Stimulated activated CD8-positive, alpha-beta memory T cell treated with anti-CD3 and anti-CD28 coated beads, Interleukin-4, amount 100 ng/mL, for 1 hour (primary cell): ENCODE results near the gene BAK1.

Experiments
- DNase-seq, 2 donors: peaks; one replicate each; pipeline ENCODE4 v3.0.0-alpha.2; 2020; ENCODE audit warnings: low read depth in 2 of 2, low spot score in 1 of 2

The BAK1 gene

DNA sequence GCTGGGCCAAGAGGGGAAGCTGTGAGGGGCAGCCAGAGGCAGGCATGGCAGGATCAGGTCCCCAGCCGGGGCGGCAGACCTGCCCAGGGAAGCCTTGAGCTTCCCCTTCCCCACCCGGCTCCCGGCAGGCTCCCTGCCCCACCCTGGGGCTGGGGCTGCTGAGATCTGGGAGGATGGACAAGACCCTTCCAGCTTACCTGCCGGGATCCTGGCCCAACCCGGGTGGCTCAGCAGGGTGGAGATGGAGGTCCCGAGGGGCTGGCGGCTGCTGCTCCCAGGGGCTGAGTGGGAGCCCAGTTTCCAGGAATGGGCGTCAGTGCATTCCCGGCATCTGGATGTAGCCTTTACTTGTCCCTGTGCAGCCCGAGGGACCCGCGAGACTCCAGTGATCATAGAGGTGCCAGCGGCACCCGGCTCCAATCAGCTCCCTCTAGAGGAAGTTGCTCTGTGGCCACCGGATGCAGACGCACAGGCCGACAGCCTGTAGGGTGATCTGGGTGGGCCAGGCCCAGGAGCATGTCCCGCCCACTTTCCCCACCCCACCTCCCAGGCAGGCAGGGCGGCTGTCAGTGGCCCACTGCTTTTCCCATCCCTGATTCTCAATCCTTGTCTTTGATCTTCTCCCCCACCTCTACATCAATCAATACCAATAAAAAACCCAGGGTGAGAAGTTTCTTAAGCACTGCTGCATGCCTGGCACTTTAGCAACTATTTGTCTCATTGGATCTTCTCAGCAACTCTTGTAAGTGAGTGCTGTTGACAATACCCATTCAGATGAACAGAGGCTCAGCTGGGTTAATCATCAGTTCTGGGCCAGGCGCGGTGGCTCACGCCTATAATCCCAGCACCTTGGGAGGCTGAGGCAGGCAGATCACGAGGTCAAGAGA is at the start of gene BAK1:
BAK1 (minus strand) TSS at position 449 of the 887 bp plus-strand sequence. CDS start 2,672 bp downstream, outside the sequence.
- peak; percentile 37 to 67 for DNase-seq

DNA sequence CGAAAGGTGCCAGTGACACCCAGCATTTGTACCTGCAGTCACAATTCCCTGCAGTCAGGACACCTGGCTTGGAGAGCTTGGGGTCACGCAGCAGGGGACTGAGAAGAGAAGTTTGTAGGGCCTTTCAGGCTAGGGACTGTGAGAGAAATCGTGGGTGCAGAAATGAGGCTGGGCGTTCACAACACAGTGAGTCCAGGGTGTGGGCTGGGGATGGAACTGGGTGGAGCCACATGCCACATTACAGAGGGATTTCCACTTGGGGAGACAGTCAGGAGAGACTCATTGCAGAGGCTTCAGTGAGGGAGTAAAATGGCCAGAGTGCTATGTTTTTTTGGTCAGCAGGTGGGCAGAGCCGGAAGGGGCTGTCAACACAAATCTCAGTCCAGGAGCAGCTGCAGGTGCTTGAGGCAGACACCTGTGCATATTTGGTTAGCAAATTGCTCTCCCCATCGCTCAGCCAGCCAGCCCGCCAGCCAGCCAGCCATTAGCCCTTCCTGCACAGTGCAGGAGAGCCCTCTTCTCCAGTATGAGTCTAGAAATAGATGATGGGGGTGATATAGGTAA is 48.4 kb upstream of the BAK1 start:
- no peak for DNase-seq

DNA sequence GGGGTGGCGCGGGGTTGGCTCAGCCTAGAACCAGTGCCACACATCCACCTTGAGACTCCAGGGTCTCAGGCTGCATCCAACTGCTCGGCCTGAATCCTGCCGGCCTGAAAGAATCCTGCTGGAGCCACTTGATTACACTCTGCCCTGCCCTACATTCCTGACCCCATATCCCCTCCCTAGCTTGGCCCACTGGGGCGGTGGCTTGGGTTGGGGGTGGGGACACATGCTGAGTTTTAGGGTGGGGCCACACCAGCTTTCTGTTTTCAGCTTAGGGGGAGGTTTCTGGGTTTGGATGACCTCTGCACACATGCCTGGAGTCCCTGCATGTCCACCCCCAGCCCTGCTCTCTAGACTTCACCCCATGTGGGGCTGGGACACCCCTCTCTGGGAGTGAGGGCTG is 47.8 kb upstream of the BAK1 start:
- DNase-seq: no peak

DNA sequence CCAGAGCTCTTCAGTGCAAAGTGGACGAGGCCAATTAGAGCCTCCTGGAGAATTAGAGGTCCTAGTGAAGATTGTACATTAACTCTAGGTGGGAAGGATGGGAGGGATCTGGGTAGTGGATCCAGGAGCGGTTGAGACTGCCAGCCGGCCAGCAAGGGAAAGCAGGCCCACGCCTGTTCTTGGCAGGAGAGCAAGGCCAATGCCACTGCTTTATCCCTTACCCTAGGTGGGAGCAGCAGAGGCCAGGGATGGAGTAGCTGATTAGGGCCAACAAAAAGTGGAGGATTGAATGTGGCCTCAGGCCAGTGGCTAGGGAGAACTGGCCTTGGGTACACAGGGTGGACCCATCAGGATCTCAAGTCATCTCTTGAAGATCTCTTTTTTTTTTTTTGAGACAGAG is 44.8 kb upstream of the BAK1 start:
- DNase-seq: no peak

DNA sequence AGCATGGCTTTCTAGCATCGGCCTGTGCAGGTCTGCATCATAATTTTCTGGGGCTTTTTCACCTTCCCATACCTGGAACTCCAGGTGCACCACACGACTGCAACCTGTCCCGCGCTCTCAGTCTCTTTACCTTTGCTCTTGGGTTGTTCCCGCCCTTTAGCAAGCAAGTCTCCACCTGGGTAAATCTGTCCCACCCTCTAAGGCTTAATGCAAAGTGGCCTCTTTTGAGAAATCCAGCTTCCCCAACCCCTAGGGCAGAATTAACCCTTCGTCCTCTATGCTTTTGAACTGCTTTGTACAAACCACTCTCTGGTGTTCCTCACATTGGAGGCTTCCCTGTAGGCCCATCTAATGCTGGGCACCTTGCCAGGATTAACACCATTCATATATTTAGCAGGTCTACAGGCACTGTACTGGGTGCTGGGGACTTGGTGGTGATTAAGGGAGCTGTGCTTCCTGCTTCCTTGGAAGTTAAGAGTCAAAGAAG is 43.9 kb upstream of the BAK1 start:
- no peak for DNase-seq

DNA sequence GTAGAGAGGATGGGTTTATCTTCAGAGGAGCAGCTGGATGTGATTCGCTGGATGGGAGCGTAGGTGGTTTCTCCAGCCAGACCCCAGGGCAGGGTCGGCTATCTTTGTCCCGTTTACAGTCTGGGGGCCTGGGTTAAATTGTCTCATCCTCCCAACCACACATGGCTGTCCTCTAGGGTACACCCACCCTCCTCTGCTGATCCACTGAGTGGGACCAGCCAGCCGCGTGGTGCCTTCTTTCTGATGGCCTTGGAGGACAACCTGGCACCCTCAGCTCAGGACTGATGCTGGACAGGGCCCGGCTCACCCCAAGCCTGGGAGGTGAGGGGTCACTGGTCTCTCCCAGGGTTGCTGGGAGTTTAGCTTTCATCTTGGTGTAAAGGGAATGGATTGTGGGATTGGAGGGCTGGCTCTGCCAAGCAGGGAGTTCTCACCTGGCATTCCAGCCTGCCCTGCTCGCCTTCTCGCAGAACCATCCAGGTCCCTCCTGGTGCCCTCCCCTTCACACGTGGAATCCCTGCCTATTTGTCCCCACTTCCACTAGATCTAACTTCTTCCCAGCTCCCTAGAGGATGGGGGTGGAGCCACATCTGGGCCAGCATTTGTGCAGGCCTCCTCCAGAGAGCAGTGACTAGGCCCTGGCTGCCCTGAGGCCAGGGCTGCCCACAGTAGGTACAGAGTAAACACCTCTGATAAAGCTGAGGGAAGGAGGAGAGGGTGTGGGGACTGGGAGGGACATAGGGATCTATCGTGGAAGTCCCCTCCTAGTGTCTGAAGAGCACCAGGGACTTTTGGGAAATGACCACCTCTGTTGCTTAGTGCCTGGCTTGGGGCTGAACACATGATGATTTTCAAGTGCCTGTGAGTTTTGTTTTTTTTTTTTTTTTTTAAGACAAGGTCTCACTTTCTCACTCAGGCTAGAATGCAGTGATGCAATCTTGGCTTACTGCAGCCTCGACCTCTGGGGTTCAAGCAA is 42.7 kb upstream of the BAK1 start:
- no peak for DNase-seq

DNA sequence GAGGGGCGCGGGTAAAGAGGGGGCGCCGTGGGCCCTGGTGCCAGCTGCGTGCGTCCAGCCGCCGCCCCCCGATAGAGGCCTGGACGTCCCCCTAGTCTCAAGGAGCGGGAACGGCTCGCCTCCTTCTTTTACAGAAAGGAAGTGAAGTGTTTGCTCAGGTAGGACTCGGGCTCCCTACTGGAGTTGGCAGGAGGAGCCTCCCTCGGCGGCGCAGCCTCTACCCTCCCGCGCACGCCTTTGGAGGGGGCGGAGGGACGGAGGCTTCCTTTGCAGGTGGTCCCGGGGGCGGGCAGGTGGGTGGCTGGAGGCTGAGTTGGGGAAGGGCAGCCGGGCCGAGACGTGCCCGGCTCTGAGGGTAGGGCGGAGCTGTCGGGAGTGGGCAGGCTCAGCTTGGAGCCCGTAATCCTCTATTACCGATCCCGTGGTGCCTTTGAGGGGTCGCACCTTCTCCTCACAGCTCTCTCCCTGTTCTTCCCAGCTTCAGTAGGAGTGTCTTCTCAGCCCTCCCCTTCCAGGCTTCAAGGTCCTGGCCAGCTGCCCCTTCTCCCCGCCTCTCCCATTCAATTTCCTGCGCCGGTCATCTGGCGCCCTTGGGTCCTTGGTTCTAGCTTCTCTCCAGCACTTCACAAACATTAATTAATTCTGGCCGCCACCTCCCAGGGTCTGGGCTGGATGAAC is 41.8 kb upstream of the BAK1 start:
- DNase-seq: no peak

DNA sequence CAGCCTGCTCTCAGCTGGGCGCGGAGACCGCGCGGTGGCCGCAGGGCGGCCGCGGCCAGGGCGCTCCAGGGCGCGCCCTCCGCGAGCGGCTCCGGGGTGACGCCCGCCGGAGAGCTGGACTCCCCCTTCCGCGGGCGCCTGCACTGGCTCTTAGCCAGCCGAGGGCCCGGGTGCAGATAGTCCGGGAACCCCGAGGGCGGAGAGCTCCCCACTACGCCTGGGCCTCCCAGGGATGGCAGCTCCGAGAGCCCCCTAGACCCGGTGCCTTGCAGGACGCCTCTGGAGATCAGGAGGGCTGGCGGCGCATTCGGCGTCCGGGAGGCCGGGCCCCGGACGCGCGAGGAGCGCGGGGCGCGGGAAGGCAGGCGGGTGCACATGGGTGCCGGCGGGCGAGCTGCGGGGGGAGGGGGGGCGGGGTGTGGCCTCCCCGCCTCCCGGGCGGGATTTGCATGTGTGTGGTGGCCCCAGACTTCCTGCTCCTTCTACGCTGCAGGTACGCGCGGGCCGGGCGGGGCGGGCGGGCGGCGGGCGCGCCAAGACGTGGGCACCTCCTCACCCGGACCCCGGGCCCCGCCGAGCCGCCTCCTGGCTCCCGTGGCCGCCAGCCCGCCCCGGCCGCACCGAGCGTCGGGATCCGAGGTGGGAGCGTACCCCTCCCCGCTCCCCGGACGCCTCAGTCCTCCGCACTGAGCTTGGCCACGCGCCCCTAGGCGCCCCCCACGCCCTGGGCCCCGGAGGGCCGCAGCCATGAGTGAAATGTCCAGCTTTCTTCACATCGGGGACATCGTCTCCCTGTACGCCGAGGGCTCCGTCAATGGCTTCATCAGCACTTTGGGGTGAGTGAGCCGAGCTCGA is 41.0 kb upstream of the BAK1 start, which contains the start of gene ITPR3:
ITPR3 (plus strand) TSS at position 467 of the 855 bp plus-strand sequence; CDS start at position 748, 281 bp downstream.
- peak in 1 of 2 donors; percentile 52 for DNase-seq

DNA sequence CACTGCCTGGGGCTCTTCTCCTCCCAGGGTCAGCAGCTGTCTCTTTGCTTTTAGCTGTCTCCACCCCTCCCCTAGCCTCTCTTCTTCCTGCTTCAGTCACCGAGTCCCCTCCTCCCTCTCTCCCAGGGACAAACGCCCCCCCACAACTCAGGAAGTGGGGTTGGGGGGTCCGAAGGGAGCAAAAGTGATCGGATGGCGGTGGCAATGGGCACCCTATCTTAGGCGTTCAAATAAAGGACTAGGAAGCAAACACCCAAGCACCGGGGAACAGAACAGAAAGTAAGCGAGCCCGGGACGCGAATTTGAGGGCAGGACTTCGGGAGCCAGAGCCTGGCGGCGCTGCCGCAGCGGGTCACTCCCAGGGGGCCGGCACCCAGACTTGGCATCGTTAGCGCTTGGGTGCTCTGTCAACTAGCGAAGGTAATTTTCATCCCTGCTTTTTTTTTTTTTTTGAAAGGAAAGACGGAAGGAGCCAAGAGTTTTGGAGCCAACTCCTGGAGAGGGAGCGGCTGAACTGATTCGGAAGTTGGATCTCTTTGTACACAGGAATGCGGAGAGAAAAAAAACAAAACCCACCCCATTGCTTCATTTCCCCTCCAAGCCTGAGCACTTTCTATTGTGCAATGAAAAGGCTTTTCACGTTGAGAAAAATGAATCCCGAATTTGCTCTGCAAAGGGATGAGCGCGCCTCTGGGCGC is 40.2 kb upstream of the BAK1 start:
- DNase-seq: no peak

DNA sequence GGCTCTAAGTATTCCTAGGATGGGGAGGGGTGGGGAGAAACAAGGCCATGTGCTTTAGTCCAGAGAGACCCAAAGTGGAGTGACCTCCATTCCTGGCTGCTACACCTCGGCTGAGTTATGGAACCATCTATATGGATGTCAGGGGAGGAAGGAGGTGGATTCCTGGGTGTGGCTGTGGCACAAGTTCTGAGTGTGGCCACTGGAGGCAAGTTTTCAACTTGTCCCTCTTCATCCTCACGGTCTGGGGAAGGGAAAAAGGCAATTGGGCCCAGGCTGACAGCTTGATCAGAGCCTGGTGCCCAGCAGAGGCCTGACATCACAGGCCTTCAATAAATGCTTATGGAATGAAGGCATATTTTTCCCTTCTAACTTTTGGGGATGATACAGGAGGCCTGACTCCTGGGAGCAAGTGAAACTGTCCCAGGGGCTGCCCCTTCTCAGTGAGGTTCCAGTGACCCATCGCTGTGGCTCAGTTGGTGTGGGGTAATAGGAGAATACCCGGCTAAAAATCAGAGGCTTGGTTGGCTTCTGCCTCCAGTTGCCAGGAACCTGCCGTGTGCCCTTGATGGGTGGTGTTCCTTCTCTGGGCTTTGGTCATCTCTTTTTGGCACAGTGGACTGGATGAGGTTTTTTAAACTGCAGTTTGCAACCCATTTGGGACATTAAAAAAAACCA is 39.2 kb upstream of the BAK1 start:
- DNase-seq: no peak

DNA sequence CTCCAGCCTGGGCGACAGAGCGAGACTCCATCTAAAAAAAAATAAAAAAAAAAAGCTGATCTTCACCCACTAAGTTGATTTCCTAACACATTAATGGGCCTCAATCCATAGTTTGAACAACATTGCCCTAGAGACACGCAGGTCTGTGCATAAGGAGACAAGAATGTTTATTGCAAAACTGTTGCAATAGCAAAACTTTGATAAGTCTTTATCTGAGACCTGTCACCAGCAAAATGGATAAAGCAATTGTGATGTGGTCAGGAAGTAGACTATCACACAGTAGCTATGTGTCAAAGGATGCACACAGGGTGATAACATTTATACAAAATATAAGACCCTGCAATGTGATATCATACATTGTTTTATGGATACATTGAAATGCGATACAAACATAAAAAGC is 36.8 kb upstream of the BAK1 start:
- DNase-seq: no peak

DNA sequence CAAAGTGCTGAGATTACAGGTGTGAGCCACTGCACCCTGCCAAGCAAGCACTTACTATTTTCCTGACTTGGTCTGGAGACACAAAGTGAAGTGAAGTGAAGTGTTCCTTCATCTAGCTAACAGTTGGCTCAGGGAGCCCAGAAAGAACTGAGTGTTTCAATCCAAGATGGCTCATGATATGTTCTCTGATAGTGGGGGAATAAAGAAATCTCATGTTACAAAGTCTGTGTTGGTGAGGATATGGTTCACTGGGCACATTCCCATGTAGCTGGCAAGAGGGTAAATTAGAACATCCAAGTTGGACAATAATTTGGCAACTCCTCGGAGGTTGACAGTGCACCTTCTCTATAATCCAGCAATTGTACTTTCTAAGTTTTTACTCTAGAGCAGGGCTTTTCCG is 36.0 kb upstream of the BAK1 start:
- DNase-seq: no peak

DNA sequence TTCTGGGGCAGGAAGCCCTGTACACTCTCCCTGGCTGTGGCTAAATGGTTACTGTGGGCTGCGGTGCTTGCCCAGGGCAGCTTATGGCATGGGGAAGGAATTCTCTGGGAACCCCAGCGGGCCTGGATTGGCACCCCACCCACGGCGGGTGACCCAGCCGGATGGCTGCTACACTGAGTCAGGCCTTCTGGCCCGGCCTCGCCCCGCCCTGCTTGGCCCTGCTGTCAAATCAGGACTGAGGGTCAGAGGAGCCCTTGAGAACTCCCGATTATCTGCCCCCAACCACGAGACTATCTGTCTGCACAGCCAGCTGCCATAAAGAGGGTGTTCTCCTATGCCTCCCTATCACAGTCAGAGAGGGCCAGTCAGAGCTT is 33.7 kb upstream of the BAK1 start:
- no peak for DNase-seq

DNA sequence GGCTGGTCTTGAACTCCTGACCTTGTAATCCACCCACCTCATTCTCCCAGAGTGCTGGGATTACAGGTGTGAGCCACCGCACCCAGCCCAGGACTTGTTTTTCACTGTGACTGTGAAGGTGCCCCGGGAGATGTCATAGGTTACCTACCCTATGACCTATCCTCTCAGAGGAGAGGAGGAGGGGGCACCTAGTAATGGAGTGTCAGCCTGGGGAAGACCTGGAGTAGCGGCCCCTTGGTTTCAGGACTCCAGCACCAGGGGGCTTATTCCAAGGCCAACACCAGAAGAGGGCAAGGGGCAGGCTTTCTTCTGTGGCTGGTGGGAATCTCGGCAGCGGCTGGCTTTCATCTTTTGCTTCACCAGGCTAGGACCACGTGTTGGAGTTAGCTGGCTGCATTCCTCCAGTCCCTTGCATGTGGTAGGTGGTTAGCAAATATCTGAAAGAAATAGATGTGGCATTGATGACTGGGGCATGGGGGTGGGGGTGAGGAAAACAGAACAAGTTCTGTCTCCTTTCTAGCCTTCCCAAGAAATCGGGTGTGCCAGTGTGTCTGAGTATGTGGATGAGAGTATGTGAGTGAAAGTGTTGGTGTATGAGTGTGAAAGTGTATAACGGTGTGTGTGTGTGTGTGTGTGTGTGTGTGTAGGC is 33.2 kb upstream of the BAK1 start:
- DNase-seq: no peak

DNA sequence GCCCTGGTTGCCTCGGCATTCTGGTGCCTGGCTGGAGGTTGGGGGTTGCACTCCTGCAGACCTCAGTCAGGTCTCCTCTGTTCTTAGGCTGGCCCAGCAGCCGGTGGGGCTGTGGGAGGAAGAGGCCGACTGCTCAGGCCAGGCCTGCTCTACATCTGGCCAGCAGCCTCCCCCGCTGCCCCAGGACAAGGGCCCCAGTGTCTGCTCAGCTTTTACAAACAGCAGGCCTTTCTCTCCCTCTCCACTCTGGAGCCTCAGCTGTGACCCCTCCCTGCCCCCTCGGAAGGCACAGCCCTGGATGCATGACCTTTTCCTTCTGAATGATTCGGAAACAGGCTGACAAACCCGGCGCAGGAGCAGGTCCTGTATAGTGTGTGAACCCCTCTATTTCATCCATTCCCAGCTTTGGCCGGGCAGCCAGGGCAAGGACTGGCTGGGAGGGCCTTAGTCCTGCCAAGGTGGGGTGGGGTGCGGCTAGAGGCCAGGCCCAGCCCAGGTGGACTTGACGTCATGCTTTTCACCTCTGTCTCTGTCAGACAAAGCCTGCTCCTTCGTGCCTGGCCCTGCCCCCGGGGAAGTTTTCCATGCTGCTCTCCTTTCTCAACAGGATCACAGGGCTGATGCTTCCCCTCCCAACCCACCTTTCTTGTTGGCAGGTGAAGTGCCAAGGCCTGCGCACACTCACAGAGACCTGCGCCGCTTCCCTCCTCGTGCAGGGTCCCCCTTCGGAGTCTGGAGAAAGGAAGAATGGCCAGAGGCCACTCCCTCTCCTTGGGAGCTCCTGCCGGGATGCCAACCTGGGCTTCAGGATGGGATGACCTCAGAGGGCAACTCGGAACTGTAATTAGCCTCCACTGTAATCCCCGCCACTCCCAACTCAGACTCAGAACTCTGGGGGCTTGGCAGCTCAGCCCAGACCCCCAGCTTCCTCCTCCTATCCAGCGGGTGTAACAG is 31.0 kb upstream of the BAK1 start:
- DNase-seq: no peak

DNA sequence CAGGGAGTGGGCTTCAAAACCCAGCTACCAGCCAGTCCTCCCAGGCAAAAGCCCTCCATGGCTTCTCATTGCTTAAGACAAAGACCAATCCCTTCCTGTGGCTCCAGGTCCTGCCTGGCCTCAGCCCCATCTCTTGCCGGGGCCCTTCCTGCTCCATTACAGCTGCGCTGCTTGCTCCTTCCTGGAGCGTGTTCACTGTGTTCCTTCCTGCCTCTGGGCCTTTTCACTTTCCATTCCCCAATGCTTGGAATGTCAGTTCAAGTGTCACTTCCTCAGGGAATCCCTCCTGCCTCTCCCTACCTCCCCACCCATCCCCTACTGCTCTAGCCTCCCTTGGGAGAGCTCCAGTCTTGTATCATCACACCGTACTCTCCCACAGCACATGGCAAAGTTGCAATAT is 30.0 kb upstream of the BAK1 start:
- DNase-seq: no peak

DNA sequence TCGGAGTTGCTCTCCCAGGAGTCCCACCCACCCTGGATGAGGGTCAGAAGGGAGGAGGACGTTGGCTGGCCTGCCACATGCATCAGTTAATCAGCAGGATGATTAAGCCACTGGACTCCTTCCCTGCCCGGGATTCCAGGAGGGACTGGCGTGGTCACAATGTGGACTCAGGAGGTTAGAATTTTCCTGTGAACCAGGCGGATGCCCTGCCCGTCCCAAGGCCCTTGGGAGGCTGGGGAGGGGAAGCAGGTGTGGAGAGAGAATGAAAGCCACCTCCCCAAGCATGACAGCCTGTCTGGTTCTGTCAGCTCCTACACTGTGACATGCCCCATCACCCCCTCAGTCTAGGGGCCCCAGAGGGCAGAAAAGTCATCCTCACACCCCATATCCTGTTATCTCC is 29.5 kb upstream of the BAK1 start:
- DNase-seq: no peak
